Mammary microvascular endothelial cell (primary cell): ENCODE data around the gene LHB. TPM values are rescaled to one million over a fixed set of nuclear protein-coding genes. Genes with fewer than 3 reads are reported as not detected.

Experiments used
- total RNA-seq: library from RNA; depleted of rRNA; stranded (reverse); fragments of >200 nt; gene quantifications from 2 replicates; pipeline ENCODE4 v1.2.3, GENCODE V29; 2015

Gene LHB
- not detected in 2 replicates for total RNA-seq

GRCh38 chr19:49017041-49017665 lies at the start of gene LHB:
Gene LHB, minus strand, starts transcription at chr19:49017091. Its CDS starts 10 bp downstream, at chr19:49017081.

GRCh38 chr19:49064768-49065611 lies 48.1 kb upstream of the LHB start, which contains the start of gene NTF4:
Gene NTF4, minus strand, starts transcription at chr19:49064818. Its CDS starts 2,821 bp downstream, at chr19:49061997.

GRCh38 chr19:49057636-49058234 lies 40.8 kb upstream of the LHB start, which contains the start of gene CGB7:
Gene CGB7, minus strand, starts transcription at chr19:49057749. Its CDS starts 2,374 bp downstream, at chr19:49055375.

GRCh38 chr19:49049011-49049410 lies 32.1 kb upstream of the LHB start, which contains the start of gene CGB8:
Gene CGB8, minus strand, starts transcription at chr19:49049111. Its CDS starts 372 bp downstream, at chr19:49048739.

DNA sequence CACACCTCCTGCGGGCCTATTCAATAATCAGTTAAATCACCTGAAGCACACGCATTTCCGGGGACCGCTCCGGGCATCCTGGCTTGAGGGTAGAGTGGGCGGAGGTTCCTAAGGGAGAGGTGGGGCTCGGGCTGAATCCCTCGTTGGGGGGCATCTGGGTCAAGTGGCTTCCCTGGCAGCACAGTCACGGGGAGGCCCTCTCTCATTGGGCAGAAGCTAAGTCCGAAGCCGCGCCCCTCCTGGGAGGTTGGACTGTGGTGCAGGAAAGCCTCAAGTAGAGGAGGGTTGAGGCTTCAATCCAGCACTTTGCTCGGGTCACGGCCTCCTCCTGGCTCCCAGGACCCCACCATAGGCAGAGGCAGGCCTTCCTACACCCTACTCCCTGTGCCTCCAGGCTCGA lies 26.7 kb upstream of the LHB start, which contains the start of gene CGB5:
CGB5 (plus strand) TSS at position 301 of the 400 bp plus-strand sequence. CDS start 362 bp downstream, outside the sequence.

DNA sequence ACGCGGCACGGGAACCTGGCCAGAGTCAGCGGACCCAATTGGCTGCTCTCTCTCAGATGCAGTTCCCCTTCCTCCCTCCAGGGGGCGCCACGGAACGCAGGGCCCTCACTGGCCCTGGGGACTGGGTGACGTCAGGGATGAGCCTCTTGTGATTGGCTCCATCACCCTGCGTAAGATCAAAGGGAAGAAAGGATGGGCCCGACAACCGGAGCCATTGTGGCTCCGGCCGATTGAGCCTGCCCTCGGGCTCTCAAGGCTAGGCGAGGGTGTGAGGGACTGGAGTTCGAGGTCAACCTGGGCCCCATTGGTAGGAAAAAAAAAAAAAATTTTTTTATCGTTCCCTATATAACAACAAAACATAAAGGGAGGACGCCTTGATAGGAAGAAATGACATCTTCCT lies 19.9 kb upstream of the LHB start, which contains the start of gene CGB1:
CGB1 (minus strand) TSS at position 81 of the 400 bp plus-strand sequence. CDS start 184 bp downstream, outside the sequence.

DNA sequence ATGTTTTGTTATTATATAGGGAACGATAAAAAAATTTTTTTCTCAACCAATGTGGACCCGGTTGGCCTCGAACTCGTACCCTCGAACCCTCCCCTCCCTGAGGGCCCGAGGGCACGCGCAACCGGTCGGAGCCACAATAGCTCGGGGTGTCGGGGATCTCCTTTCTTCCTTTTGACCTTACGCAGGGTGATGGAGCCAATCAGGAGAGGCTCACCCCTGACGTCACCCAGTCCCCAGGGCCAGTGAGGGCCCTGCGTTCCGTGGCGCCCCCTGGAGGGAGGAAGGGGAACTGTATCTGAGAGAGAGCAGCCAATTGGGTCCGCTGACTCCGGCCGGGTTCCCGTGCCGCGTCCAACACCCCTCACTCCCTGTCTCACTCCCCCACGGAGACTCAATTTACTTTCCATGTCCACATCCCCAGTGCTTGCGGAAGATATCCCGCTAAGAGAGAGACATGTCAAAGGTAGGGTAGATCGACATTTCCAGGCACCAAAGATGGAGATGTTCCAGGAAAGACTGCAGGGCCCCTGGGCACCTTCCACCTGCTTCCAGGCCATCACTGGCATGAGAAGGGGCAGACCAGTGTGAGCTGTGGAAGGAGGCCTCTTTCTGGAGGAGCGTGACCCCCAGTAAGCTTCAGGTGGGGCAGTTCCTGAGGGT lies 14.9 kb upstream of the LHB start, which contains the start of gene CGB2:
CGB2 (plus strand) TSS at position 249 of the 660 bp plus-strand sequence; CDS start at position 455, 206 bp downstream.

GRCh38 chr19:49024233-49024632 lies 7.3 kb upstream of the LHB start, which contains the start of gene CGB3:
Gene CGB3, minus strand, starts transcription at chr19:49024333. Its CDS starts 362 bp downstream, at chr19:49023971.

GRCh38 chr19:48993175-48994034 lies 23.5 kb downstream of the LHB start, which contains the start of the genes GYS1 and RUVBL2:
Gene GYS1, minus strand, starts transcription at chr19:48993309. Its CDS starts 197 bp downstream, at chr19:48993112.
Gene RUVBL2, plus strand, starts transcription at chr19:48993887. Its CDS starts 25 bp downstream, at chr19:48993912.

Other genes with a start within 250 kb of the LHB start
- gene BCAT2, start 206.1 kb downstream of the LHB start, total RNA-seq: 69.9 and 77.6 TPM in 2 replicates
- 12.5 and 13.3 TPM in 2 replicates for gene HSD17B14, start 180.6 kb downstream of the LHB start, total RNA-seq
- gene PLEKHA4, start 148.5 kb downstream of the LHB start, total RNA-seq: 0.93 and 0.98 TPM in 2 replicates
- gene PPP1R15A, start 144.7 kb downstream of the LHB start, total RNA-seq: 77.9 and 85.9 TPM in 2 replicates
- gene TULP2, start 118.3 kb downstream of the LHB start, total RNA-seq: not detected in 2 replicates
- 222 and 225 TPM in 2 replicates for gene NUCB1, start 116.8 kb downstream of the LHB start, total RNA-seq
- not detected in 2 replicates for gene DHDH, start 83.4 kb downstream of the LHB start, total RNA-seq
- 183 and 190 TPM in 2 replicates for gene BAX, start 62.2 kb downstream of the LHB start, total RNA-seq
- 3,431 and 3,702 TPM in 2 replicates for gene FTL, start 51.8 kb downstream of the LHB start, total RNA-seq
- 34.5 and 35.0 TPM in 2 replicates for gene GYS1, start 23.8 kb downstream of the LHB start, total RNA-seq
- 231 and 259 TPM in 2 replicates for gene RUVBL2, start 23.2 kb downstream of the LHB start, total RNA-seq
- gene CGB3, start 7.2 kb upstream of the LHB start, total RNA-seq: not detected in 2 replicates
- gene CGB2, start 14.8 kb upstream of the LHB start, total RNA-seq: not detected in 2 replicates
- not detected in 2 replicates for gene CGB1, start 19.8 kb upstream of the LHB start, total RNA-seq
- not detected in 2 replicates for gene CGB5, start 26.8 kb upstream of the LHB start, total RNA-seq
- gene CGB8, start 32.0 kb upstream of the LHB start, total RNA-seq: not detected in 2 replicates
- gene CGB7, start 40.7 kb upstream of the LHB start, total RNA-seq: 0.53 TPM in 1 of 2 replicates, not detected in the other
- gene NTF4, start 47.7 kb upstream of the LHB start, total RNA-seq: not detected in 2 replicates
- gene KCNA7, start 55.6 kb upstream of the LHB start, total RNA-seq: not detected in 2 replicates
- 173 and 204 TPM in 2 replicates for gene SNRNP70, start 68.4 kb upstream of the LHB start, total RNA-seq
- 4.9 and 5.3 TPM in 2 replicates for gene LIN7B, start 97.3 kb upstream of the LHB start, total RNA-seq
- 2.1 and 3.3 TPM in 2 replicates for gene C19orf73, start 102.1 kb upstream of the LHB start, total RNA-seq
- 3.4 and 3.9 TPM in 2 replicates for gene PPFIA3, start 102.5 kb upstream of the LHB start, total RNA-seq
- gene HRC, start 138.3 kb upstream of the LHB start, total RNA-seq: not detected in 2 replicates
- gene TRPM4, start 140.7 kb upstream of the LHB start, total RNA-seq: 19.6 and 25.9 TPM in 2 replicates